GOT3 (cell line): ENCODE measurements around the gene CLEC17A.

Experiments
- DNase-seq: peaks from one replicate; lab custom pipeline; 2025; ENCODE audit warnings: mixed read lengths; lab: John Stamatoyannopoulos, UW

The CLEC17A gene

DNA sequence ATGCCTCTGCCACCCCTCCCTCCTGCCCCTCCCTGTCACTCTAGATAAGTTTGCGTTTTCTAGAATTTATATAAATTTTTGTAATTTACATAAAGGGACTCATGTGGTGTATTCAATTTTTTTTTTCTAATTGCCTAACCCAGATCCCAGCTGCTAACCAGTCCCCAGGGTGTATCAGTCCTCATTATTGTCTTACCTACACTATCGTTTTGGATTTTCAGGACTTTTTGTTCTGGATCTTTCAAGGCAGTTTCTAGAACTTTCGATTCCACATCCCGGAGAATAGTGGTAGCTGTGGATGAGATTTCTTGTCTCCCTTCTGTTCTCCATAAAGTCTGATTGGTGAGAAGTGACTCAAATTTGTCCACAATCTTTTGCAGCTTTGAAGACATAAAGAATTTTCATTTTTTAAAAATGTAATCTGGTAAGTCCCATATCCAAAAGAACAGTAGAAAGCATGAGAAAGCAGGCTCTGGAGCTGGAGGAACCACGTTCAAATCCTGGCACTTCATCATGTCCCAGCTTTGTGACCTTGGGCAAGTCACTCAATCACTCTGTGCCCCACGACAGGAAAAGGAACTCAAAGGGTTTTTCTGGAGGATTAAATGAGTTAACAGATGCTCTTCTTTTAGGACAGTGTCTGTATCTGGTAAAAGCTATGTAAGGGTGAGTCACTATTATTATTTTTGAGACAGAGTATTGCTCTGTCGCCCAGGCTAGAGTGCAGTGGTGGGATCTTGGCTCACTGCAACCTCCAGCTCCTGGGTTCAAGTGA, 72.1 kb downstream of the CLEC17A start:
- DNase-seq = no peak

DNA sequence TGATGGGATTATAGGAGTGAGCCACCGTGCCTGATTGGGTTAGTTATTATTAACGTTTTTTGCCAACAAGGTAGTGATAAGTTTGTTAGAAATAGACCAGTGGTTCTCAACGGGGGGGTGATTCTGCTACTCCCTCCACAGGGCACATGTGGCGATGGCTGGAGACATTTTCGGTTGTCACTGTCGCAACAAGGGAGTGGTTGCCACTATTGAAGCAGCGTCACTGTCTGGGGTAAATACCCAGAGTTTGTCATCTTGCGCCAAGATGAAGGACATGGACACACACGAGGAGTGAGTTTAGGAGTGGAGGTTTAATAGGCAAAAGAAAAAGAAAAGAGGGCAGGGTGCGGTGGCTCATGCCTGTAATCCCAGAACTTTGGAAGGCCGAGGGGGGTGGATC, 72.8 kb downstream of the CLEC17A start:
- no peak for DNase-seq

GRCh38 chr19:14659874-14660489, 77.1 kb downstream of the CLEC17A start:
- no peak for DNase-seq

DNA sequence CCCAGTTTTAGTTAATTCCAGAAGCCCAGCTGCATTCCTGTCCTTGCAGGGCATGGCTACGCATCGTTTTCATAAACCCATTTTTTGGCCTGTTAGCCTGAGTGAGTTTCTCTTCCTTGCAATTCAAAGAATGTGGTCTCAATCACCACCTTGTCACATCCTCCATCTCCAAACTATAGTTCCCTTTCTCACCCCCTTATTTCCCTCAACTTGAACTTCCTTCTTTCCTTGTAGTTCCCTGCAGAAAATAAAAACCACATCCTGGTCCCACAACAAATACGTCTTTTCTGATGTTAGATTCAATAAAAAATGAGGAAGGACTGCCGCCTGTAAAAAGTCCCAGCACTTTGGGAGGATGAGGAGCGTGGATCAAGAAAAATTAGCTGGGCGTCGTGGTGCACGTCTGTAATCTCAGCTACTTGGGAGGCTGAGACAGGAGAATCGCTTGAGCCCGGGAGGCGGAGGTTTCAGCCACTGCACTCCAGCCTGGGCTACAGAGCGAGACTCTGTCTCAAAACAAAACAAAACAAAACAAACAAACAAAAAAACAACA, 78.6 kb downstream of the CLEC17A start:
- no peak for DNase-seq
